HepG2 (cell line): ENCODE data around the gene RAI14.

Experiments
- BCL3 ChIP-seq: sonication (generic); formaldehyde crosslinking; IDR thresholded peaks from 2 replicates; pipeline ENCODE4 v1.5.1; 2020; ENCODE audit warnings: mild to moderate bottlenecking, missing genetic modification reagents, moderate library complexity
- PHB2 ChIP-seq: fragments of 450-650 bp; IDR thresholded peaks from 2 replicates; pipeline ENCODE4 v1.6.1; 2018; ENCODE audit not compliant: partially characterized antibody
- PHF21A ChIP-seq: sonication (generic); formaldehyde crosslinking; IDR thresholded peaks from 2 replicates; pipeline ENCODE4 v1.5.0; 2020; ENCODE audit warnings: mild to moderate bottlenecking, missing genetic modification reagents
- SMYD3 ChIP-seq: sonication (generic); formaldehyde crosslinking; IDR thresholded peaks from 2 replicates; pipeline ENCODE4 v1.8.1; 2023; ENCODE audit warnings: mild to moderate bottlenecking, missing genetic modification reagents
- YY1 ChIP-seq: IDR thresholded peaks from 2 replicates; pipeline ENCODE4 v1.6.1; 2011; ENCODE audit warnings: low read length, low read depth, moderate library complexity, mild to moderate bottlenecking; ENCODE audit not compliant: insufficient read depth, insufficient replicate concordance

DNA sequence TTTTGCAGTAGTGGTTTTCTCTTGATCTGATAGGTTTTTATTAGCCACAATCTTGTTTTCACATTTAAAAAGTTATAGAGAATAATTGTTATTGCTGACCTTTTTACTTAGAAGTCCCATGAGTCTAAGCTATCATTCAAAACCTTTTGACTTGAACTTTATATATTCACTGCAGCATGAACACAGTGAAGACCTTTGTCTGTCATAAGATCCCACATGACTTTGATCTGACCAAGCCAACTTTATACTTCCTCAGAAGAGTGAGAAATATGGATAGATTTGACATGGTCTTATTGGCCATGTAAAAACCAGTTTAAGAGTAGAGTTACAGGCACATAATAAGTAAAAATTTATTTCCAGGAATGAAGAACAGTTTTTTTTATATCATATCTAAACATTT lies 225.1 kb downstream of the RAI14 start:
- no peak for TF ChIP-seq BCL3 (CRISPR knock-in tag)
- TF ChIP-seq SMYD3 (CRISPR knock-in tag) = no peak
- TF ChIP-seq YY1 = no peak
- TF ChIP-seq PHB2 = no peak
- TF ChIP-seq PHF21A = no peak
